ENCODE data around the gene IFT22.

The IFT22 gene

GRCh38 chr7:101300465-101301376 is 20.9 kb downstream of the IFT22 start:
- Histone ChIP-seq H3K4me3 (ENCODE audit: low read depth, low read length) (no peak overlapping the region), H3K27ac (ENCODE audit: extremely low read depth, low read depth, low read length) (no peak overlapping the region), H3K9me3 (ENCODE audit: control insufficient read depth, insufficient read depth, low read depth, low read length) (no peaks in the 10 kb centered on the region), H3K36me3 (ENCODE audit: control insufficient read depth in 2 of 2, insufficient read depth in 1 of 2, low read length in 2 of 2) (no peaks in the 10 kb centered on the region), H3K4me1 (ENCODE audit: control insufficient read depth, insufficient read depth, low read length) (no peaks in the 10 kb centered on the region)
- CTCF ChIA-PET: interaction anchor here (1.6 kb wide), 1 partner anchor 10 kb away, joined by 10 read pairs; no protein-coding TSS in a partner anchor
- POLR2A ChIA-PET: interaction anchor here (1.1 kb wide), 1 partner anchor 21 kb away, joined by 3 read pairs; the partner anchor contains the start of gene IFT22
- TF ChIP-seq SETDB1 (IDR thresholded peaks at IDR 0.05; ENCODE audit: insufficient read length, low read length) (peak; percentile 61), ZNF776 (tag by site-specific recombination; IDR thresholded peaks at IDR 0.05; ENCODE audit: borderline replicate concordance) (no peak)

- Histone ChIP-seq H3K4me3 (ENCODE audit: low read depth, low read length) (no peak overlapping the region), H3K9me3 (ENCODE audit: control insufficient read depth, insufficient read depth, low read depth, low read length) (no peaks in the 10 kb centered on the region), H3K4me1 (ENCODE audit: control insufficient read depth, insufficient read depth, low read length) (no peaks in the 10 kb centered on the region), H3K27ac (ENCODE audit: extremely low read depth, low read depth, low read length) (no peak overlapping the region), H3K36me3 (ENCODE audit: control insufficient read depth in 2 of 2, insufficient read depth in 1 of 2, low read length in 2 of 2) (no peaks in the 10 kb centered on the region)
- ChIA-PET CTCF (interaction anchor here (1.6 kb wide), 1 partner anchor 9 kb away, joined by 10 read pairs; no protein-coding TSS in a partner anchor), POLR2A (interaction anchor here (1.1 kb wide), 1 partner anchor 21 kb away, joined by 3 read pairs; the partner anchor contains the start of gene IFT22)
- TF ChIP-seq BCL11B (tag by site-specific recombination; IDR thresholded peaks at IDR 0.05; ENCODE audit: low read depth): no peak
- TF ChIP-seq KLF10 (tag by site-specific recombination; IDR thresholded peaks at IDR 0.05): no peak
- no peak for TF ChIP-seq ZNF184 (tag by site-specific recombination; IDR thresholded peaks at IDR 0.05)
- TF ChIP-seq ZNF629 (tag by site-specific recombination; IDR thresholded peaks at IDR 0.05): no peak
- TF ChIP-seq ZNF239 (tag by site-specific recombination; IDR thresholded peaks at IDR 0.05): no peak
- no peak for TF ChIP-seq SP7 (tag by site-specific recombination; IDR thresholded peaks at IDR 0.05)
- TF ChIP-seq ZNF658 (tag by site-specific recombination; IDR thresholded peaks at IDR 0.05): no peak
- TF ChIP-seq CTCF (tag by site-specific recombination; IDR thresholded peaks at IDR 0.05): no peak
- TF ChIP-seq ZNF416 (tag by site-specific recombination; IDR thresholded peaks at IDR 0.05): no peak
- TF ChIP-seq ZNF610 (tag by site-specific recombination; IDR thresholded peaks at IDR 0.05; ENCODE audit: borderline replicate concordance): no peak
- TF ChIP-seq ZNF211 (tag by site-specific recombination; IDR thresholded peaks at IDR 0.05; ENCODE audit: low read depth): no peak
- TF ChIP-seq KLF9 (tag by site-specific recombination; IDR thresholded peaks at IDR 0.05; ENCODE audit: low read depth): no peak
- TF ChIP-seq ZBTB17 (tag by site-specific recombination; IDR thresholded peaks at IDR 0.05): no peak
- no peak for TF ChIP-seq ZNF24 (tag by site-specific recombination; IDR thresholded peaks at IDR 0.05)
- TF ChIP-seq ZBTB20 (tag by site-specific recombination; IDR thresholded peaks at IDR 0.05): no peak
Observed at GRCh38 chr7:101299511-101300464, 21.8 kb downstream of the IFT22 start.

DNA sequence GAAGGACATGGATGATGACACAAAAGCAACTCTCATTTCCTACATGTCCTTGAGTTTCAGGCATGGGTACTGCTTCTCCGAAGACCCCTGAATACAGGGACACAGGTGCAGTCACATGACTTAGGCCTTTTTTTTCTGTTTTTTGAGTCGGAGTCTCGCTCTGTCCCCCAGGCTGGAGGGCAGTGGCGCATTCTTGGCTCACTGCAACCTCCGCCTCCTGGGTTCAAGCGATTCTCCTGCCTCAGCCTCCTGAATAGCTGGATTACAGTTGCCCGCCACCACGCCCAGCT is 26.8 kb downstream of the IFT22 start:
- Histone ChIP-seq H3K36me3 (ENCODE audit: control insufficient read depth in 2 of 2, insufficient read depth in 1 of 2, low read length in 2 of 2) (no peaks in the 10 kb centered on the region), H3K4me1 (ENCODE audit: control insufficient read depth, insufficient read depth, low read length) (no peaks in the 10 kb centered on the region), H3K27ac (ENCODE audit: extremely low read depth, low read depth, low read length) (no peak overlapping the region), H3K9me3 (ENCODE audit: control insufficient read depth, insufficient read depth, low read depth, low read length) (no peaks in the 10 kb centered on the region), H3K4me3 (ENCODE audit: low read depth, low read length) (no peak overlapping the region)
- ChIA-PET CTCF (interaction anchor here (0.6 to 1.5 kb wide), 5 partner anchors 10 to 397 kb away, joined by 3 to 7 read pairs (median 3); no protein-coding TSS in a partner anchor), POLR2A (no interaction called here)
- TF ChIP-seq PRDM10 (tag by site-specific recombination; IDR thresholded peaks at IDR 0.05): no peak
- no peak for TF ChIP-seq ZNF18 (tag by site-specific recombination; IDR thresholded peaks at IDR 0.05)
- no peak for TF ChIP-seq ZFP69B (tag by site-specific recombination; IDR thresholded peaks at IDR 0.05)
- TF ChIP-seq, protein P1, sequence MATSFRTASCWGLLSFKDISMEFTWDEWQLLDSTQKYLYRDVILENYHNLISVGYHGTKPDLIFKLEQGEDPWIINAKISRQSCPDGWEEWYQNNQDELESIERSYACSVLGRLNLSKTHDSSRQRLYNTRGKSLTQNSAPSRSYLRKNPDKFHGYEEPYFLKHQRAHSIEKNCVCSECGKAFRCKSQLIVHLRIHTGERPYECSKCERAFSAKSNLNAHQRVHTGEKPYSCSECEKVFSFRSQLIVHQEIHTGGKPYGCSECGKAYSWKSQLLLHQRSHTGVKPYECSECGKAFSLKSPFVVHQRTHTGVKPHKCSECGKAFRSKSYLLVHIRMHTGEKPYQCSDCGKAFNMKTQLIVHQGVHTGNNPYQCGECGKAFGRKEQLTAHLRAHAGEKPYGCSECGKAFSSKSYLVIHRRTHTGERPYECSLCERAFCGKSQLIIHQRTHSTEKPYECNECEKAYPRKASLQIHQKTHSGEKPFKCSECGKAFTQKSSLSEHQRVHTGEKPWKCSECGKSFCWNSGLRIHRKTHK (tag by site-specific recombination; IDR thresholded peaks at IDR 0.05): no peak
